Vagina (tissue), 2 donors: Measurements from ENCODE around the gene EDN1.

Experiments used
- CTCF ChIP-seq, 3 experiments: fragments of 450-650 bp in 2 of 3; fragments of 200-600 bp in 1 of 3; sonication (generic) in 1 of 3; IDR thresholded peaks; one replicate each; pipeline ENCODE4 v1.5.1; 2017 to 2019; ENCODE audit warnings: antibody characterized with exemption in 3 of 3, mild to moderate bottlenecking in 2 of 3, moderate library complexity in 2 of 3
- POLR2A ChIP-seq, 2 donors: fragments of 450-650 bp; IDR thresholded peaks; one replicate each; pipeline ENCODE4 v1.6.1; 2017; ENCODE audit warnings: antibody characterized with exemption in 2 of 2, mild to moderate bottlenecking in 2 of 2, moderate library complexity in 2 of 2

- TF ChIP-seq CTCF (IDR thresholded peaks at IDR 0.05) (no peak), POLR2A (IDR thresholded peaks at IDR 0.05) (no peak)
Observed at GRCh38 chr6:12339808-12340487, 49.8 kb downstream of the EDN1 start.
